NT2/D1 (cell line): ENCODE results near the gene WNT1.

Experiments
- DNase-seq: peaks from one replicate; pipeline ENCODE4 v3.0.0-alpha.2; 2011; ENCODE audit warnings: low read depth, low spot score
- H3K27me3 ChIP-seq: 2 replicates; pipeline ENCODE4 v1.6.0; 2011; ENCODE audit warnings: mild to moderate bottlenecking; ENCODE audit not compliant: insufficient read length, insufficient read depth
- H3K36me3 ChIP-seq: 2 replicates; pipeline ENCODE4 v1.6.1; 2011; ENCODE audit warnings: mild to moderate bottlenecking, low read length, mixed read lengths; ENCODE audit not compliant: insufficient read depth, insufficient read length
- H3K4me1 ChIP-seq: 2 replicates; pipeline ENCODE4 v1.5.1; 2011; ENCODE audit not compliant: insufficient read depth, insufficient read length
- H3K4me3 ChIP-seq: 2 replicates; pipeline ENCODE4 v1.5.1; 2011; ENCODE audit warnings: low read depth; ENCODE audit not compliant: insufficient read length
- H3K9ac ChIP-seq: 2 replicates; pipeline ENCODE4 v1.6.0; 2011; ENCODE audit warnings: low read depth; ENCODE audit not compliant: insufficient read length
- H3K9me3 ChIP-seq: 2 replicates; pipeline ENCODE4 v1.5.1; 2011; ENCODE audit warnings: mild to moderate bottlenecking, low read length; ENCODE audit not compliant: insufficient read depth
- SUZ12 ChIP-seq: IDR thresholded peaks from 2 replicates; pipeline ENCODE4 v1.6.1; 2011; ENCODE audit not compliant: insufficient read length, insufficient read depth; ENCODE audit errors: extremely low read depth
- YY1 ChIP-seq: IDR thresholded peaks from 2 replicates; pipeline ENCODE4 v1.6.1; 2011; ENCODE audit not compliant: insufficient read length, insufficient read depth
- ZNF274 ChIP-seq: IDR thresholded peaks from 2 replicates; pipeline ENCODE4 v1.6.1; 2011; ENCODE audit warnings: mild to moderate bottlenecking, low read depth, low read length

WNT1 gene

DNA sequence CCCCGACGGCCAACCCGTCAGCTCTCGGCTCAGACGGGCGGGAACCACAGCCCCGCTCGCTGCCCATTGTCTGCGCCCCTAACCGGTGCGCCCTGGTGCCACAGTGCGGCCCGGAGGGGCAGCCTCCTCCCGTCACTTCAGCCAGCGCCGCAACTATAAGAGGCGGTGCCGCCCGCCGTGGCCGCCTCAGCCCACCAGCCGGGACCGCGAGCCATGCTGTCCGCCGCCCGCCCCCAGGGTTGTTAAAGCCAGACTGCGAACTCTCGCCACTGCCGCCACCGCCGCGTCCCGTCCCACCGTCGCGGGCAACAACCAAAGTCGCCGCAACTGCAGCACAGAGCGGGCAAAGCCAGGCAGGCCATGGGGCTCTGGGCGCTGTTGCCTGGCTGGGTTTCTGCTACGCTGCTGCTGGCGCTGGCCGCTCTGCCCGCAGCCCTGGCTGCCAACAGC is at the start of gene WNT1:
WNT1 (plus strand) TSS at position 32 of the 450 bp plus-strand sequence; CDS start at position 361, 329 bp downstream.
- TF ChIP-seq ZNF274, result no peak
- TF ChIP-seq YY1, result no peak
- no peak for TF ChIP-seq SUZ12

GRCh38 chr12:48929551-48929950 is 48.6 kb upstream of the WNT1 start:
- H3K9ac ChIP-seq, result no peak overlapping the region
- H3K36me3 ChIP-seq, result peaks cover 83% of the 10 kb centered on the region
- H3K9me3 ChIP-seq, result no peaks in the 10 kb centered on the region
- no peaks in the 10 kb centered on the region for H3K27me3 ChIP-seq
- no peak for DNase-seq
- no peak overlapping the region for H3K4me3 ChIP-seq
- TF ChIP-seq YY1, result no peak
- H3K4me1 ChIP-seq, result no peaks in the 10 kb centered on the region

More for the DNA sequence above, at the start of gene WNT1:
- Histone ChIP-seq H3K9me3 (peaks cover 16% of the 10 kb centered on the region; the same call in 1 of the 2 replicates), H3K9ac (peak within 1 kb of the TSS; percentile 81), H3K36me3 (no peaks in the 10 kb centered on the region), H3K4me1 (peaks cover 24% of the 10 kb centered on the region), H3K27me3 (peaks cover 73% of the 10 kb centered on the region), H3K4me3 (peak within 1 kb of the TSS; percentile 43)
- DNase-seq, result no peak

GRCh38 chr12:48930475-48930874 is 47.6 kb upstream of the WNT1 start:
- no peak for TF ChIP-seq SUZ12
- no peak for TF ChIP-seq ZNF274
- no peak for TF ChIP-seq YY1
- no peak overlapping the region for H3K4me3 ChIP-seq
- no peak for DNase-seq
- H3K4me1 ChIP-seq, result no peaks in the 10 kb centered on the region
- no peaks in the 10 kb centered on the region for H3K9me3 ChIP-seq
- peaks cover 83% of the 10 kb centered on the region for H3K36me3 ChIP-seq
- no peak overlapping the region for H3K9ac ChIP-seq
- no peaks in the 10 kb centered on the region for H3K27me3 ChIP-seq

DNA sequence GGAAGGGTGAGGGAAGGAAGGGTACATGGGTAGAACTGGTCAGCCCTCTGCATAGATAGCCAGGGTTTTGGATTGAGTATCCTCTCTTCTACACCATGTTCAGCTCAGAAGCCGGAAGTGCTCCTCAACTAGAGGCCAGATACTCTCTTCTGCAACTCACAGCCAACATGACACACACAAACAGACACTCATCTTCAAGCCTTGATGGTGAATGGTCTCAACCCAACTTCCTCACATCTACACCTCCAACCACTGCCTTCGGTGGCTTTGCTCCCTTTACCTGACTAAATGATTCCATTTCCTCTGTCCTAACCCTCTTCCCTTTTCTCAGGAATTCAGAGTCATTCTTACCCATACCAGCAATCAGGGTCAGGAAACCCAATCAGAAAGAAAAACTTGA is 45.2 kb upstream of the WNT1 start:
- no peaks in the 10 kb centered on the region for H3K9me3 ChIP-seq
- no peak overlapping the region for H3K4me3 ChIP-seq
- DNase-seq, result no peak
- TF ChIP-seq YY1 (no peak), SUZ12 (no peak), ZNF274 (no peak)
- H3K4me1 ChIP-seq, result peaks cover 2% of the 10 kb centered on the region
- peaks cover 88% of the 10 kb centered on the region for H3K36me3 ChIP-seq
- no peaks in the 10 kb centered on the region for H3K27me3 ChIP-seq
- H3K9ac ChIP-seq, result no peak overlapping the region

DNA sequence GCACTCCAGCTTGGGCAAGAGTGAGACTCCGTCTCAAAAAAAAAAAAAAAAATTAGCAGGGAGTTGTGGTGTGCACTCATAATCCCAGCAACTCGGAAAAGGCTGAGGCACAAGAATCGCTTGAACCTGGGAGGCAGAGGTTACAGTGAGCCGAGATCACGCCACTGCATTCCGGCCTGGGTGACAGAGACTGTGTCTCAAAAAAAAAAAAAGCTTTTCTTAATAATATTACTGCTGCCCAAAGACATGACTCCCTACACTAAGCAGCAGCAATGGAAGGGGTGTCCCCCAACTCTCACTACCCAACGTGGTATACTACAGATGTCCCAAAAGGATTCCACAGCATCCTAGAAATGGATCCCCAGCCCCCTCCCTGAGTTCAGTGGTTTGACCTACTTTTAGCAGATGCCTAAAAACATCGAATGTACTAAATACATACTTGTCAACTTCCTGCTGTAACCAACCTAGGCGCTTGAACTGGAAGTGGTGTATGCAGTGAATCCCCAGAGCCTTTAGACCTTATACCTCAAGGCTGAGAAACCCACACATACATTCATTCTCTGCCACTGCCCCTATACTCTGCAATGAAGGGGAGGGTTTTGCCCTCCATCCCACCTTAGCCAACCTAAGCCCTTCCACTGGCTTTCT is 44.3 kb upstream of the WNT1 start:
- TF ChIP-seq ZNF274, result no peak
- TF ChIP-seq YY1, result no peak
- TF ChIP-seq SUZ12, result no peak
- no peaks in the 10 kb centered on the region for H3K27me3 ChIP-seq
- H3K9ac ChIP-seq, result no peak overlapping the region
- DNase-seq, result no peak
- H3K9me3 ChIP-seq, result no peaks in the 10 kb centered on the region
- no peak overlapping the region for H3K4me3 ChIP-seq
- peaks cover 91% of the 10 kb centered on the region for H3K36me3 ChIP-seq
- peaks cover 2% of the 10 kb centered on the region for H3K4me1 ChIP-seq

DNA sequence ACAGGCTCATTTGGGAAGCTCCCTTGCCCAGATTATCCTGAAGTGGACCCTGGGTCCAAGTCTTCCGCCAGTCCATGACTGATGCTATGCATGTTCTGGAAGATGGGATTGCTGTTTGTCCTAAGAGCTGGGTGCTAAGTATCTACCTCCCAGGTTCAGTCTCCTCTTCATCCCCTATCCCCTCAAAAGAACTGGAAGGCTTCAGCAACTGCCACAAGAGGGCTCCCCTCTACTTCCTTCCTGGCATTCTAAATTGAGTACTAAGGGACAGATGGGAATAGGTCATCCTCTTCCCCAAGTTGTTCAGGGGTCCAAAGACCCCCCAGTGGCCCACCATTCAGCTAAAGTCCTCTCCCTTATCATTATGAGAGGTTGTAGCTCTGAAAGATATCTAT is 43.8 kb upstream of the WNT1 start:
- peaks cover 92% of the 10 kb centered on the region for H3K36me3 ChIP-seq

GRCh38 chr12:48936379-48936979 is 41.6 kb upstream of the WNT1 start:
- TF ChIP-seq ZNF274 (no peak), YY1 (no peak), SUZ12 (no peak)
- DNase-seq, result peak; percentile 66
- no peaks in the 10 kb centered on the region for H3K27me3 ChIP-seq

More for the DNA sequence above, 43.8 kb upstream of the WNT1 start:
- Histone ChIP-seq H3K9ac (no peak overlapping the region), H3K27me3 (no peaks in the 10 kb centered on the region), H3K4me3 (no peak overlapping the region), H3K4me1 (peaks cover 2% of the 10 kb centered on the region), H3K9me3 (no peaks in the 10 kb centered on the region)
- no peak for DNase-seq
- TF ChIP-seq YY1 (no peak), ZNF274 (no peak), SUZ12 (no peak)

More at GRCh38 chr12:48936379-48936979, 41.6 kb upstream of the WNT1 start:
- no peak overlapping the region for H3K4me3 ChIP-seq
- peaks cover 2% of the 10 kb centered on the region for H3K4me1 ChIP-seq
- no peak overlapping the region for H3K9ac ChIP-seq
- H3K36me3 ChIP-seq, result peaks cover 94% of the 10 kb centered on the region
- no peaks in the 10 kb centered on the region for H3K9me3 ChIP-seq
